GM12878 (cell line): ENCODE data around the gene NTRK1.

ENCODE experiments used
- CHD2 ChIP-seq: IDR thresholded peaks from 2 replicates; pipeline ENCODE4 v1.6.1; 2011; ENCODE audit warnings: low read depth, low read length, improper control_type of control experiment, borderline replicate concordance
- CTCF ChIP-seq, 3 experiments: IDR thresholded peaks in 2 of 3; conservative IDR thresholded peaks in 1 of 3; 2 replicates each; pipeline ENCODE4 v1.5.1; 2011; ENCODE audit warnings: low read depth in 3 of 3, low read length in 3 of 3, mild to moderate bottlenecking in 3 of 3, control low read depth in 2 of 3, moderate library complexity in 2 of 3, inconsistent platforms in 1 of 3, mixed read lengths in 1 of 3; ENCODE audit not compliant: control insufficient read depth in 2 of 3, insufficient read depth in 1 of 3; ENCODE audit errors: extremely low read depth in 1 of 3
- HCFC1 ChIP-seq: fragments of 150-350 bp; IDR thresholded peaks from 2 replicates; pipeline ENCODE4 v1.6.1; 2014; ENCODE audit warnings: low read length
- IRF3 ChIP-seq: fragments of 450-650 bp; IDR thresholded peaks from 2 replicates; pipeline ENCODE4 v1.6.1; 2014; ENCODE audit warnings: mild to moderate bottlenecking
- RFX5 ChIP-seq: IDR thresholded peaks from 2 replicates; pipeline ENCODE4 v1.6.1; 2011; ENCODE audit warnings: low read depth, low read length, improper control_type of control experiment
- SIN3A ChIP-seq: IDR thresholded peaks from 2 replicates; pipeline ENCODE4 v1.6.1; 2012; ENCODE audit warnings: low read depth, low read length, improper control_type of control experiment
- ZNF207 ChIP-seq: fragments of 450-650 bp; IDR thresholded peaks from 2 replicates; pipeline ENCODE4 v1.6.1; 2014; ENCODE audit warnings: antibody characterized with exemption, mild to moderate bottlenecking, borderline replicate concordance
- ZNF274 ChIP-seq: IDR thresholded peaks from one replicate; pipeline ENCODE4 v1.8.0; 2011; ENCODE audit not compliant: insufficient read length, insufficient read depth
- TF ChIP-seq, protein P1 (sequence below): fragments of 450-650 bp; conservative IDR thresholded peaks from 2 replicates; pipeline ENCODE4 v1.6.1; 2017; ENCODE audit warnings: mild to moderate bottlenecking, moderate library complexity
- TF ChIP-seq, protein P2 (sequence below): IDR thresholded peaks from 2 replicates; pipeline ENCODE4 v1.6.1; 2012; ENCODE audit warnings: mild to moderate bottlenecking, low read depth, low read length

GRCh38 chr1:156874142-156874541 is 13.5 kb downstream of the NTRK1 start:
- no peak for TF ChIP-seq CTCF (IDR thresholded peaks at IDR 0.05 in 2 of 3, conservative IDR thresholded peaks at IDR 0.05 in 1 of 3; ENCODE audit: control insufficient read depth in 2 of 3, extremely low read depth in 1 of 3, insufficient read depth in 1 of 3, low read depth in 3 of 3, low read length in 3 of 3)
- no peak for TF ChIP-seq HCFC1
- TF ChIP-seq CHD2 = no peak
- TF ChIP-seq RFX5 = no peak
- TF ChIP-seq ZNF274 = no peak
- no peak for TF ChIP-seq IRF3
- TF ChIP-seq, protein P1, sequence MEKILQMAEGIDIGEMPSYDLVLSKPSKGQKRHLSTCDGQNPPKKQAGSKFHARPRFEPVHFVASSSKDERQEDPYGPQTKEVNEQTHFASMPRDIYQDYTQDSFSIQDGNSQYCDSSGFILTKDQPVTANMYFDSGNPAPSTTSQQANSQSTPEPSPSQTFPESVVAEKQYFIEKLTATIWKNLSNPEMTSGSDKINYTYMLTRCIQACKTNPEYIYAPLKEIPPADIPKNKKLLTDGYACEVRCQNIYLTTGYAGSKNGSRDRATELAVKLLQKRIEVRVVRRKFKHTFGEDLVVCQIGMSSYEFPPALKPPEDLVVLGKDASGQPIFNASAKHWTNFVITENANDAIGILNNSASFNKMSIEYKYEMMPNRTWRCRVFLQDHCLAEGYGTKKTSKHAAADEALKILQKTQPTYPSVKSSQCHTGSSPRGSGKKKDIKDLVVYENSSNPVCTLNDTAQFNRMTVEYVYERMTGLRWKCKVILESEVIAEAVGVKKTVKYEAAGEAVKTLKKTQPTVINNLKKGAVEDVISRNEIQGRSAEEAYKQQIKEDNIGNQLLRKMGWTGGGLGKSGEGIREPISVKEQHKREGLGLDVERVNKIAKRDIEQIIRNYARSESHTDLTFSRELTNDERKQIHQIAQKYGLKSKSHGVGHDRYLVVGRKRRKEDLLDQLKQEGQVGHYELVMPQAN = no peak
- no peak for TF ChIP-seq ZNF207
- TF ChIP-seq, protein P2, sequence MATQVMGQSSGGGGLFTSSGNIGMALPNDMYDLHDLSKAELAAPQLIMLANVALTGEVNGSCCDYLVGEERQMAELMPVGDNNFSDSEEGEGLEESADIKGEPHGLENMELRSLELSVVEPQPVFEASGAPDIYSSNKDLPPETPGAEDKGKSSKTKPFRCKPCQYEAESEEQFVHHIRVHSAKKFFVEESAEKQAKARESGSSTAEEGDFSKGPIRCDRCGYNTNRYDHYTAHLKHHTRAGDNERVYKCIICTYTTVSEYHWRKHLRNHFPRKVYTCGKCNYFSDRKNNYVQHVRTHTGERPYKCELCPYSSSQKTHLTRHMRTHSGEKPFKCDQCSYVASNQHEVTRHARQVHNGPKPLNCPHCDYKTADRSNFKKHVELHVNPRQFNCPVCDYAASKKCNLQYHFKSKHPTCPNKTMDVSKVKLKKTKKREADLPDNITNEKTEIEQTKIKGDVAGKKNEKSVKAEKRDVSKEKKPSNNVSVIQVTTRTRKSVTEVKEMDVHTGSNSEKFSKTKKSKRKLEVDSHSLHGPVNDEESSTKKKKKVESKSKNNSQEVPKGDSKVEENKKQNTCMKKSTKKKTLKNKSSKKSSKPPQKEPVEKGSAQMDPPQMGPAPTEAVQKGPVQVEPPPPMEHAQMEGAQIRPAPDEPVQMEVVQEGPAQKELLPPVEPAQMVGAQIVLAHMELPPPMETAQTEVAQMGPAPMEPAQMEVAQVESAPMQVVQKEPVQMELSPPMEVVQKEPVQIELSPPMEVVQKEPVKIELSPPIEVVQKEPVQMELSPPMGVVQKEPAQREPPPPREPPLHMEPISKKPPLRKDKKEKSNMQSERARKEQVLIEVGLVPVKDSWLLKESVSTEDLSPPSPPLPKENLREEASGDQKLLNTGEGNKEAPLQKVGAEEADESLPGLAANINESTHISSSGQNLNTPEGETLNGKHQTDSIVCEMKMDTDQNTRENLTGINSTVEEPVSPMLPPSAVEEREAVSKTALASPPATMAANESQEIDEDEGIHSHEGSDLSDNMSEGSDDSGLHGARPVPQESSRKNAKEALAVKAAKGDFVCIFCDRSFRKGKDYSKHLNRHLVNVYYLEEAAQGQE = no peak
- TF ChIP-seq SIN3A = no peak
